ENCODE measurements around the gene AREG.

Gene AREG

GRCh38 chr4:74466242-74466641, 21.3 kb downstream of the AREG start:
- no peak for DNase-seq

GRCh38 chr4:74471264-74471663, 26.3 kb downstream of the AREG start:
- no peak for DNase-seq

DNA sequence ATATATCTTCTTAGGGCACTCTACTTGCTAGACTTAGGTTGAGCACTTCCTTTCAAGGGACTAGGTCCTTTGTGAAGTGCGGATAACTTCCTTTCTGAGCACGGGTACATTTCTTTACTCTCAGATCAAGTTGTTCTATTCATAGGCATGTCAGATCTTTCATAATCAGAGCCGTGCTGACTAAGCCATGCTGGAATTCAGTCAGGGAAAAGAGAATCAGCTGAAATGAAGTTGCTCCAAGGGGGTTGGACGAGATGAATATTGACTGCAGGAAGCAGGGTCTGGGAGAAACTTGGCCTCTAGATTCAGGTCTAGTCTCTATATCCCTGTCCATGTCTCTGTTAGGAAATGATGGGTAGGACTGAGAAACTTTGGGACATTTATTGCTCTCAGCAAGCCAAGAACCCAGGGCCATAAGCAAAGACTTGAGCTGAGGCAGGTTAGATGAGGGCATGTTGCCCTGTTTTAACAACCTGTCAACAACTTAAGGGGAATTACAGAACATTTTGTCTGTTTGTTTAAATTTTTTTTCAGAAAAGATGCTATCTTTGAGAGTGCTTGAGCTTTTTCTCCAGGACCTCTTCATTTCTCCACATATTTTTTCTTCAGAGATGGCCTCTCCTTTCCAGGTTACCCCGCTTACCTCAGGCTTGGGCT, 28.3 kb downstream of the AREG start:
- DNase-seq = no peak

- no peak for DNase-seq
These were observed 29.6 kb downstream of the AREG start for GRCh38 chr4:74474345-74475090.

DNA sequence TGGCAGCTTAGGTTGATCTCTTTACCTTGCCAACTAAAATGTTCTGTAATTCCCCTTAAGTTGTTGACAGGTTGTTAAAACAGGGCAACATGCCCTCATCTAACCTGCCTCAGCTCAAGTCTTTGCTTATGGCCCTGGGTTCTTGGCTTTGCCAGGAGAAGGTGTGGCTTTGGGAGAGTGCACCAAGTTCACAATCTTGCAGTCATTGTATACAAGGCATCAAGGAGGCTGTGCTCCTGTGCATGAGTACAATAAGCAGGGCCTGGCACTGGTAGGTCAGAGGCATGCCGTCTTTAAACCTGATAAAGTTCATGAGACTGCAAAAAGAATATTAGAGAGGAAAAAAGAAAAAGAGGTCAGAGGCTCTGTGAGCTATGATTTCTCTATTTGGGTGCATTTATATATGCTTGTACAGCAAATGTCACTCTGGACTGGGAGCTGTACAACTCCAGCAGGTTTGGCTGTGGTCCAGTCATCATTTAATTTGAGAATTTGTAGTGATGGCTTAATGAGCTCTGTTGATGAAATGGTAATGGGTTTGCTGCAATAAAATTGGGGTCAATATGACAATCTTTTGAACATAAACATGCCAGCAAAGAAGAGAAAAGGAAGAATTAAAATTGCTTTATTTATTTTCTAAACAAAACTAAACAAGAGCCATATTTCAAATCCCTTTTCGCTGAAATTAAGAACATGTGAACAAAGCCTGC, 30.3 kb downstream of the AREG start:
- no peak for DNase-seq

GRCh38 chr4:74475946-74476345, 31.0 kb downstream of the AREG start:
- no peak for DNase-seq

DNA sequence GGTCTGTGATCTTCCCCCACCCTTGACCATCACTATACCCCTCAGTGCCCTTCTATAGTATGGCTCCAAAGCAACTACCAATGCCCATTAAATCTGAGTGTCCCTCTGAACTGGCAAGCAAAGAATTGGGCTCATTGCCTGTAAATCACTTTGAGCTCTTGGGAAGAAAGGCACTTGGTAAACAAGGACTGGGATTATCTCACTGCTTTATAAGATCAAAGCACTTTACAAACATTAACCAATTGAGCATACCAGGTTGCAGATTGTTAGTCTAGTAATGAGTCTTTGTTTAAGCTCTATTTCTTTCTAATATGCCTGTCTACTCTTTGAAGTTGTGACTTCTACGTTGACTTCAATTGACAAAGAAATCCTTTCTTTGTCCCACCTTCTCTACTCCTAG, 34.1 kb downstream of the AREG start:
- DNase-seq = no peak

DNA sequence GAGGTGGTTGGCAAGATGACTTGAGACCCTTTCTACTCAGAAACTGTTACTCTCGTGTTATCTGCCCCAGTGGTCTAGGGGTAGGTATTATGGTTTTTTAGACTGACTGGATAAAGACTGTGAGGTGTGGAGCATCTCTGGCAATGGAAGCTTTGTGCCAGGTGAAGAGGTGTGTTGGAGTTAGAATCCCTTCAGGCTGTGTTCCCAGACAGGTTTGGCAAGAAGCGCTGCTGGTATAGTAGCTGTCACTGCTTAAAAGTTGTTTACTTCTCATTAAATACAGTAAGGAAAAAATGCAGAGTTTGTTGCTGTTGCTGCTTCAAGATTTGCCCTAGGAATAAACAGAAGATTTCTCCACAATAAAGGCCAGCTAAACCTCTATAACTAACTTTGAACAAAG, 35.3 kb downstream of the AREG start:
- DNase-seq = no peak

GRCh38 chr4:74481891-74482609, 37.1 kb downstream of the AREG start:
- no peak for DNase-seq

DNA sequence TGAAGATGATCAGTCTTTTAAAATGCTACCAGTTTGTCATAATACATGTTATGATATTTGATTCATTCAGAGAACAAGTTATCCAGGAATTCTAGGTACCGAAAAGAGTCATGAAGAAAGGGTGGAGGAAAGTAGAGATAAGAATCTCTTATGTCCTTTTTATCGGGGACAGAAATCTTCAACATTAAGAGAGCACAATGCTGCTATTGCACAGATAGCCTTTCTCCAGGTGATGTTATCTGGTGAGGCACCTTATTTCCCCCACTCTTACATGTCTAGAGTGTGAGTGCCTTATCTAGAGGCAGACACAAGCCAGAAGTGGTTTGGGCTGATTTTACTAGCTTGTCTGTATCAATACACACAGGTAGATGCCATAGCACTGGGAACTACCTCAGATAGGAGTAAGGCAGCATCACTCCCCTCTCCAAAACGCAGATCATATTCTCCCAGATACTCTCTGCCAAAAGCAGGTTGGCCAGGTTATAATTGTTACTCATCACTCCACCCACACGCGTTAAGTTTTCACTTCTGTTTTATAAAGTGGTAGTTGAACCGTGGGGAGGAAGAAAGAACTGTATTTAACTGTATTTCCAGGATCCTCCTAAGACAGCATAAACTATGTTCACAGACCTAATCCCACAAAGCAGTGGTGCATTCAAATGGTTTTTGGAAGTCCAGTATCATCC, 38.4 kb downstream of the AREG start:
- no peak for DNase-seq

GRCh38 chr4:74486905-74487304, 42.0 kb downstream of the AREG start:
- DNase-seq = no peak

DNA sequence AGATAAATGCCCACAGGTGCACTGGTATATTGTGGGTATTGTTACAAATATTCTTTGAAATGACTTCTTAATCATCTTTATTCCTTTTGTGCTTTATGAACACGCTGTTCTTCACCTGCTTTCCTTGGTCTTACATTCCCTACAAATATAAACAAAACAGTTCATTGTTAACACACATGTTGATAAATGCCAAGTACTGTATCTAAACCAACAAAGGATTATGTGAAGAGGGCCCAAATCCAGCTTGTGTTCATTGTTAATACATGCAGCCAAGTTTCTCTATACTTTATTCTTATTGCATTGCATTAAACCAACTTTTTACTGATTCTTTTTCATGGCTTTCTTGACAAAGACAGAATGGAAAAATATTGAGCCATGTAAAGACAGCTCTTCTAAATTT, 42.8 kb downstream of the AREG start:
- DNase-seq = no peak

- DNase-seq = no peak
These were observed 45.8 kb downstream of the AREG start for GRCh38 chr4:74490736-74491135.

DNA sequence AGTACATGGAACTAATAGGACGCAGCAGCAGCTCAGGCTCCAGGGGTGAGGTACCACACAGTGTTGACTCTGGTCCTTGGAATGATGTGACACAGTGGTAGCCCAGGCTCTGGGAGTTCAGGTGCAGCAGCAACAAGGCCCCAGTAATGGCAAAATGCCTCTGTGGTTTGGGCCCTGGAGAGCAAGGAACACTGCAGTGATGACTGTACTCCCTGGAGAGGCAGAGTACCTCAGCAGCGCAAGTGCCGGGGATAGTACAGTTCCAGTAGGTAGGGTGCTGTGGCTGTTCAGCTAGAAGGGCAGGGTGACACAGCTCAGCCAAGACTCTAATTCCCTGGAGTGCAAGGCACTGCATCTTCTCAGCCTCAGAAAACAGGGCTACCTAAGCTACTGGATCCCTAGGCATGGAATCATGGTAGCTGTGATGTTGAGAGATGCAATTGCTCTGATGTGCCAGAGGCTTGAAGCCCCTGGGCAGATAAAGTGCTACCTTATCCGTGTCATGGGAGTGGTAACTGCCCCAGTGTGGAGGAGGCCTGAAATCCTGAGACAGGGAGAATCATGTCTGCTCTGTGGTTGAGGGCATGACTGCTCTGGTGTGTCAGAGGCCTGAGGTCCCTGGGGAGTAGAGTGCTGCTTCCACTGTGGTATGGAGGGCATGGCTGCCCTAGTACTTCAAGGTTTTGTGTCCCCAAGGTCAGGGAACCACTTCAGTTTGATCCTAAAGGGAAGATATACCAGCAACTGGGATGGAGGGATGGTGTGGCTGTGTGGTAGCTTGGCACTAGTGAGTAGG, 55.2 kb downstream of the AREG start:
- no peak for DNase-seq

- no peak for DNase-seq
These were observed 56.6 kb downstream of the AREG start for GRCh38 chr4:74501579-74501978.

GRCh38 chr4:74503580-74503979, 58.6 kb downstream of the AREG start:
- DNase-seq = no peak

DNA sequence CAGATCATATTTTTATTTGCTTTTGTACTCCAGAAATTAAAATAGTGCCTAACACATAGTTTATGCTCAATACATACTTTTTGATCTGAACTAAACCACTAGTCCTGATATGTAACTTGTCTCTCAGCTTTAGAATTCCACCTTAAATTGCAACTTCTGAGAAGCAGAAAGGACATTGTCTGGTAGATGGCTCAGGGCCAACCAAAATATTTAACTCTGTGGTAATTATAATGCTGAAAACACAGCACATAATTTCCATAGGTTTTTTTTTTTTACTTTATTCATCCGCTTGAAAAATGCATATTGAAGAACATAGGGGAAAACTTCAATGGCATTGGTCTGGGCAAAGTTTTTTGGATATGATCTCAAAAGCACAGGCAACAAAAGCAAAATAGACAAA, 59.3 kb downstream of the AREG start:
- no peak for DNase-seq
